ENCODE results near the gene UGT3A1.

GRCh38 chr5:35924950-35925722, 66.1 kb downstream of the UGT3A1 start:
- TF ChIP-seq GATA3 (IDR thresholded peaks at IDR 0.05; ENCODE audit: low read depth, low read length) (no peak), GATA2 (IDR thresholded peaks at IDR 0.05; ENCODE audit: low read depth, low read length) (no peak; the same call in 1 of the 2 replicates)

Data from SH-SY5Y (cell line).